Neural progenitor cell (in vitro differentiated cells): ENCODE results near the gene PDE3A. TPM values are rescaled to one million over a fixed set of nuclear protein-coding genes. Genes with fewer than 3 reads are reported as not detected.

ENCODE experiments used
- DNase-seq: peaks from one replicate; pipeline ENCODE4 v3.0.0-alpha.2; 2016; ENCODE audit warnings: low spot score
- H2AFZ ChIP-seq: fragments of 200-600 bp; sonication (generic); replicated peaks from 2 replicates; pipeline ENCODE4 v1.6.1; 2016; ENCODE audit warnings: antibody characterized with exemption
- H3F3A ChIP-seq: fragments of 200-600 bp; sonication (generic); 2 replicates; pipeline ENCODE4 v1.6.1; 2016; ENCODE audit warnings: antibody characterized with exemption, low read depth
- H3K27ac ChIP-seq: fragments of 200-600 bp; sonication (generic); 2 replicates; pipeline ENCODE4 v1.5.1; 2016; ENCODE audit warnings: mild to moderate bottlenecking
- H3K27me3 ChIP-seq: fragments of 200-600 bp; sonication (generic); 2 replicates; pipeline ENCODE4 v1.6.1; 2016; ENCODE audit warnings: mild to moderate bottlenecking, moderate library complexity
- H3K36me3 ChIP-seq: fragments of 200-600 bp; sonication (generic); 2 replicates; pipeline ENCODE4 v1.5.1; 2016
- H3K4me1 ChIP-seq: fragments of 200-600 bp; sonication (generic); 2 replicates; pipeline ENCODE4 v1.6.1; 2016; ENCODE audit warnings: mixed run types
- H3K4me2 ChIP-seq: fragments of 200-600 bp; sonication (generic); 2 replicates; pipeline ENCODE4 v1.6.1; 2016
- H3K4me3 ChIP-seq: fragments of 200-600 bp; sonication (generic); 2 replicates; pipeline ENCODE4 v1.5.1; 2016
- H3K79me2 ChIP-seq: fragments of 200-600 bp; sonication (generic); 2 replicates; pipeline ENCODE4 v1.6.1; 2016; ENCODE audit warnings: low read depth
- H3K9ac ChIP-seq: fragments of 200-600 bp; sonication (generic); 2 replicates; pipeline ENCODE4 v1.6.1; 2016
- H3K9me3 ChIP-seq: fragments of 200-600 bp; sonication (generic); 2 replicates; pipeline ENCODE4 v1.5.1; 2016; ENCODE audit warnings: low read depth
- H4K20me1 ChIP-seq: fragments of 200-600 bp; sonication (generic); 2 replicates; pipeline ENCODE4 v1.6.1; 2016; ENCODE audit warnings: low read depth
- H3K27ac Mint-ChIP-seq: 3 replicates; pipeline ENCODE4 v1.8.0; 2021; ENCODE audit warnings: mixed read lengths
- H3K27me3 Mint-ChIP-seq: 2 replicates; pipeline ENCODE4 v1.8.0; 2022; ENCODE audit warnings: low read depth, mild to moderate bottlenecking, inconsistent platforms, moderate library complexity, mixed read lengths; ENCODE audit not compliant: insufficient read depth
- H3K36me3 Mint-ChIP-seq: 3 replicates; pipeline ENCODE4 v1.8.0; 2021; ENCODE audit warnings: mixed read lengths
- H3K4me1 Mint-ChIP-seq: 3 replicates; pipeline ENCODE4 v1.8.0; 2021; ENCODE audit warnings: mixed read lengths
- H3K4me3 Mint-ChIP-seq: 3 replicates; pipeline ENCODE4 v1.8.0; 2021; ENCODE audit warnings: mild to moderate bottlenecking, moderate library complexity, mixed read lengths
- H3K9me3 Mint-ChIP-seq: 3 replicates; pipeline ENCODE4 v1.8.0; 2020; ENCODE audit warnings: mixed read lengths
- EZH2 ChIP-seq: fragments of 200-600 bp; sonication (generic); IDR thresholded peaks from 2 replicates; pipeline ENCODE4 v1.6.1; 2017; ENCODE audit warnings: antibody characterized with exemption, mild to moderate bottlenecking, moderate library complexity
- EZH2phosphoT487 ChIP-seq: fragments of 200-600 bp; sonication (generic); IDR thresholded peaks from 2 replicates; pipeline ENCODE4 v1.6.1; 2017; ENCODE audit warnings: antibody characterized with exemption
- total RNA-seq: library from RNA; depleted of rRNA; stranded (reverse); fragments of >200 nt; gene quantifications from 2 replicates; pipeline ENCODE4 v1.2.3, GENCODE V29; 2015; ENCODE audit warnings: low replicate concordance
- TF ChIP-seq, protein P1 (sequence below): fragments of 200-600 bp; sonication (generic); IDR thresholded peaks from 2 replicates; pipeline ENCODE4 v1.5.1; 2017; ENCODE audit warnings: antibody characterized with exemption, mild to moderate bottlenecking

PDE3A gene
- total RNA-seq, 1 donor from 2014 or later: 0.47 TPM

DNA sequence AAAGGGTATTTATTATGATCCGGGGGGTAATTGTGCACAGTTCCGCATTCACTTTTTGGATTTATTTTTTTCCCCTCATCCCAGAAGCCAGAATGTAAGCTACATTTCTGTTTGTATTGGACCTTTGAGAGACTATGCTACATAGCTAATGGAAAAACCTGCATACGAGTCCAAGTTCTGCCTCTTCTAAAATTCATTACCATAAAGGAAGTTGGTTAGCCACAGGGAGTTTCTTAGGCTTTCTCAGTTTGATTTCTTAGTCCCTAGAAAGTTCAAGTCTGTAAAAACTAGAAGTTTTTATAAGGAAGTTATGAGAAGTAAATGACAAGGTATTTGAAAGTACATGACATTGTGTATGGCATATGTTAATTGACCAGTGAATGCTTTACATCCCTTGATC lies 138.7 kb downstream of the PDE3A start:
- Histone ChIP-seq H3K4me3 (no peak overlapping the region), H3K27ac (no peak overlapping the region), H4K20me1 (no peaks in the 10 kb centered on the region), H3K4me2 (no peak overlapping the region), H3K9me3 (no peaks in the 10 kb centered on the region), H3K9ac (no peak overlapping the region), H3K79me2 (no peaks in the 10 kb centered on the region), H2AFZ (no peak overlapping the region), H3K36me3 (no peaks in the 10 kb centered on the region), H3K4me1 (no peaks in the 10 kb centered on the region), H3K27me3 (no peaks in the 10 kb centered on the region), H3F3A (no peaks in the 10 kb centered on the region)
- Mint-ChIP-seq H3K27ac (no peak overlapping the region), H3K4me1 (no peaks in the 10 kb centered on the region), H3K27me3 (peaks cover 2% of the 10 kb centered on the region), H3K4me3 (no peak overlapping the region), H3K36me3 (no peaks in the 10 kb centered on the region), H3K9me3 (no peaks in the 10 kb centered on the region)
- no peak for TF ChIP-seq EZH2
- TF ChIP-seq, protein P1, sequence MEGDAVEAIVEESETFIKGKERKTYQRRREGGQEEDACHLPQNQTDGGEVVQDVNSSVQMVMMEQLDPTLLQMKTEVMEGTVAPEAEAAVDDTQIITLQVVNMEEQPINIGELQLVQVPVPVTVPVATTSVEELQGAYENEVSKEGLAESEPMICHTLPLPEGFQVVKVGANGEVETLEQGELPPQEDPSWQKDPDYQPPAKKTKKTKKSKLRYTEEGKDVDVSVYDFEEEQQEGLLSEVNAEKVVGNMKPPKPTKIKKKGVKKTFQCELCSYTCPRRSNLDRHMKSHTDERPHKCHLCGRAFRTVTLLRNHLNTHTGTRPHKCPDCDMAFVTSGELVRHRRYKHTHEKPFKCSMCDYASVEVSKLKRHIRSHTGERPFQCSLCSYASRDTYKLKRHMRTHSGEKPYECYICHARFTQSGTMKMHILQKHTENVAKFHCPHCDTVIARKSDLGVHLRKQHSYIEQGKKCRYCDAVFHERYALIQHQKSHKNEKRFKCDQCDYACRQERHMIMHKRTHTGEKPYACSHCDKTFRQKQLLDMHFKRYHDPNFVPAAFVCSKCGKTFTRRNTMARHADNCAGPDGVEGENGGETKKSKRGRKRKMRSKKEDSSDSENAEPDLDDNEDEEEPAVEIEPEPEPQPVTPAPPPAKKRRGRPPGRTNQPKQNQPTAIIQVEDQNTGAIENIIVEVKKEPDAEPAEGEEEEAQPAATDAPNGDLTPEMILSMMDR: no peak
- no peak for TF ChIP-seq EZH2phosphoT487
- no peak for DNase-seq

DNA sequence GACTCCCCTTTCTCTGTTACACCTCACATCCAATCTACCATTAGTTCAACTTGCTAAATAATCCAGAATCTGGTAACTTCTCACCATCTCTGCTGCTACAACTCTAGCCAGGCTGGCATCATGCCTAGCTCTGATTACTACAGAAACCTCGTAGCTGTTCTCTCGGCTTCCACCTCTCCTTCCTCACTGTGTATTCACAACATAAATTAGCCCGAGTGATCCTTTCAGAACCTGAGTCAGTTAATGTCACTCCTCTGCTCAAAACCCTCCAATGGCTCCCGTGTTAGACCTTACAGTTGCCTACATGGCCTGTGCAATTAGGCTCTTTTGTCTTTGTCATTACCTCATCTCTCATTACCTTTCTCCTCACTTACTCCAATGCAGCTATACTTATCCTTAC lies 139.4 kb downstream of the PDE3A start:
- Histone ChIP-seq H4K20me1 (no peaks in the 10 kb centered on the region), H2AFZ (peak overlapping the region; percentile 39), H3K27me3 (no peaks in the 10 kb centered on the region), H3K79me2 (no peaks in the 10 kb centered on the region), H3K36me3 (no peaks in the 10 kb centered on the region), H3K4me3 (no peak overlapping the region), H3K4me1 (no peaks in the 10 kb centered on the region), H3K27ac (no peak overlapping the region), H3K9ac (no peak overlapping the region), H3F3A (no peaks in the 10 kb centered on the region), H3K9me3 (no peaks in the 10 kb centered on the region), H3K4me2 (no peak overlapping the region)
- DNase-seq: no peak
- Mint-ChIP-seq H3K27ac (no peak overlapping the region), H3K36me3 (no peaks in the 10 kb centered on the region), H3K4me3 (no peak overlapping the region), H3K27me3 (peaks cover 2% of the 10 kb centered on the region), H3K4me1 (no peaks in the 10 kb centered on the region), H3K9me3 (no peaks in the 10 kb centered on the region)
- TF ChIP-seq EZH2phosphoT487 (no peak), EZH2 (no peak)
- TF ChIP-seq, protein P1: no peak

DNA sequence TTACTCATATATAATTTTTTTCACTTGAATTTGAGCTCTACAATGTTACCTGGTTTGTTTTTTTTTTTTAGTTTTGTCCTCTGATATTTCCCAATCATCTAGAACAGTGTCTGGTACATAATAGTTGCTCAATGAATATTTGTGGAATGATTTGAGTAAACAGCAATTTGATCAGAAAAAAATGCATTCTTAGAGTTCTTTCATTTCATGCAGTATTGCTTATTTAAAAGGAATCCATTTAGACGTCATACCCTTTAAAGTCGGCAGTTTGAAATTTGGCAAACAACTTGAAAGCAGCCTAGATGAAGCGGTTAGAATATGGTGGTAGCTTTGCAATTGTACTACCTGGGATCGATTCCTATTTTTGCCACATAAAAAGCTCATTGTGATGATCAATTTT lies 140.0 kb downstream of the PDE3A start:
- no peak overlapping the region for H3K4me2 ChIP-seq
- no peaks in the 10 kb centered on the region for H3K4me1 Mint-ChIP-seq
- DNase-seq: no peak
- no peaks in the 10 kb centered on the region for H3F3A ChIP-seq
- no peak overlapping the region for H3K9ac ChIP-seq
- no peak overlapping the region for H2AFZ ChIP-seq
- TF ChIP-seq EZH2phosphoT487 (no peak), EZH2 (no peak)
- TF ChIP-seq, protein P1: no peak
- no peaks in the 10 kb centered on the region for H3K9me3 Mint-ChIP-seq
- peaks cover 2% of the 10 kb centered on the region for H3K27me3 Mint-ChIP-seq
- H3K4me3 ChIP-seq: no peak overlapping the region
- no peaks in the 10 kb centered on the region for H4K20me1 ChIP-seq
- H3K27me3 ChIP-seq: no peaks in the 10 kb centered on the region
- no peaks in the 10 kb centered on the region for H3K36me3 ChIP-seq
- no peaks in the 10 kb centered on the region for H3K4me1 ChIP-seq
- no peaks in the 10 kb centered on the region for H3K9me3 ChIP-seq
- H3K36me3 Mint-ChIP-seq: no peaks in the 10 kb centered on the region
- H3K27ac Mint-ChIP-seq: no peak overlapping the region
- no peak overlapping the region for H3K4me3 Mint-ChIP-seq
- H3K79me2 ChIP-seq: no peaks in the 10 kb centered on the region
- no peak overlapping the region for H3K27ac ChIP-seq
